Ectodermal cell (in vitro differentiated cells): ENCODE data around the gene RNH1. TPM values are rescaled to one million over a fixed set of nuclear protein-coding genes. Genes with fewer than 3 reads are reported as not detected.

ENCODE experiments used
- H3K27ac ChIP-seq: 2 replicates; pipeline ENCODE4 v1.7.0; 2013; ENCODE audit warnings: mild to moderate bottlenecking, low read depth, low read length; ENCODE audit not compliant: insufficient read depth, poor library complexity, severe bottlenecking
- H3K27me3 ChIP-seq: 2 replicates; pipeline ENCODE4 v1.7.0; 2013; ENCODE audit warnings: mild to moderate bottlenecking, low read length; ENCODE audit not compliant: insufficient read depth, control insufficient read depth, poor library complexity, severe bottlenecking
- H3K36me3 ChIP-seq: one replicate; pipeline ENCODE4 v1.7.0; 2013; ENCODE audit warnings: low read length; ENCODE audit not compliant: control insufficient read depth, insufficient read depth
- H3K4me1 ChIP-seq: one replicate; pipeline ENCODE4 v1.7.0; 2013; ENCODE audit warnings: low read length; ENCODE audit not compliant: control insufficient read depth, insufficient read depth
- H3K4me3 ChIP-seq: 2 replicates; pipeline ENCODE4 v1.7.0; 2013; ENCODE audit warnings: low read depth, low read length, control low read depth; ENCODE audit not compliant: insufficient read depth
- H3K9me3 ChIP-seq: 2 replicates; pipeline ENCODE4 v1.7.0; 2013; ENCODE audit warnings: mild to moderate bottlenecking, low read length, moderate library complexity; ENCODE audit not compliant: control insufficient read depth
- WGBS, 2 experiments: methylation state at CpG; one replicate each; pipeline ENCODE4 v1.1.7; 2013; ENCODE audit warnings: missing lambda C conversion rate in 2 of 2; 5-methylcytosine and 5-hydroxymethylcytosine counted together
- polyA plus RNA-seq, 4 experiments: library from polyadenylated mRNA; stranded (reverse); fragments of 50-300 nt; gene quantifications; one replicate each; pipeline ENCODE4 v1.2.3, GENCODE V29; 2013

The RNH1 gene
- 43.5 TPM for polyA plus RNA-seq (2013, experiment 1 of 4)
- polyA plus RNA-seq (2013, experiment 2 of 4), result 35.6 TPM
- 31.6 TPM for polyA plus RNA-seq (2013, experiment 3 of 4)
- 36.7 TPM for polyA plus RNA-seq (2013, experiment 4 of 4)

- Histone ChIP-seq H3K27ac (peak within 1 kb of the TSS; percentile 92), H3K27me3 (peaks cover 10% of the 10 kb centered on the region), H3K4me1 (peaks cover 11% of the 10 kb centered on the region), H3K36me3 (no peaks in the 10 kb centered on the region), H3K4me3 (peak within 1 kb of the TSS; percentile 64), H3K9me3 (no peaks in the 10 kb centered on the region)
- 0% methylated on average over 93 of the region's 93 CpGs for WGBS, 2 experiments
These were observed at the start of gene RNH1 for GRCh38 chr11:506995-507726. Gene RNH1, minus strand, starts transcription at chr11:507242. Its CDS starts 5,080 bp downstream, at chr11:502162.

GRCh38 chr11:555780-556661, 49.0 kb upstream of the RNH1 start:
- peaks cover 61% of the 10 kb centered on the region for H3K27me3 ChIP-seq

GRCh38 chr11:555227-555779, 48.3 kb upstream of the RNH1 start:
- H3K27me3 ChIP-seq, result peaks cover 61% of the 10 kb centered on the region

More at GRCh38 chr11:555780-556661, 49.0 kb upstream of the RNH1 start:
- peak overlapping the region; percentile 47 for H3K4me3 ChIP-seq
- H3K27ac ChIP-seq, result no peak overlapping the region
- peaks cover 15% of the 10 kb centered on the region for H3K4me1 ChIP-seq
- no peaks in the 10 kb centered on the region for H3K9me3 ChIP-seq
- WGBS, 2 experiments, result 5% methylated on average over 104 of the region's 104 CpGs
- no peaks in the 10 kb centered on the region for H3K36me3 ChIP-seq

GRCh38 chr11:554428-555226, 47.6 kb upstream of the RNH1 start:
- Histone ChIP-seq H3K9me3 (no peaks in the 10 kb centered on the region), H3K36me3 (no peaks in the 10 kb centered on the region), H3K27me3 (peaks cover 55% of the 10 kb centered on the region), H3K4me1 (peaks cover 10% of the 10 kb centered on the region), H3K4me3 (peak overlapping the region; percentile 34), H3K27ac (no peak overlapping the region)
- WGBS, 2 experiments, result 14% methylated on average over 47 to 49 of the region's 60 CpGs

More at GRCh38 chr11:555227-555779, 48.3 kb upstream of the RNH1 start:
- 1% methylated on average over 57 of the region's 57 CpGs for WGBS, 2 experiments
- no peak overlapping the region for H3K27ac ChIP-seq
- no peaks in the 10 kb centered on the region for H3K9me3 ChIP-seq
- no peaks in the 10 kb centered on the region for H3K36me3 ChIP-seq
- H3K4me1 ChIP-seq, result peaks cover 15% of the 10 kb centered on the region
- peak overlapping the region; percentile 47 for H3K4me3 ChIP-seq

- Histone ChIP-seq H3K4me1 (peaks cover 4% of the 10 kb centered on the region), H3K27ac (no peak overlapping the region), H3K36me3 (no peaks in the 10 kb centered on the region), H3K9me3 (no peaks in the 10 kb centered on the region), H3K4me3 (no peak overlapping the region), H3K27me3 (peaks cover 49% of the 10 kb centered on the region)
- WGBS, 2 experiments, result 79 to 86% methylated on average over 11 of the region's 11 CpGs
These were observed 46.9 kb upstream of the RNH1 start for GRCh38 chr11:553988-554340.

- no peaks in the 10 kb centered on the region for H3K36me3 ChIP-seq
- H3K27ac ChIP-seq, result no peak overlapping the region
- H3K4me1 ChIP-seq, result peaks cover 4% of the 10 kb centered on the region
- H3K4me3 ChIP-seq, result no peak overlapping the region
- peaks cover 42% of the 10 kb centered on the region for H3K27me3 ChIP-seq
- no peaks in the 10 kb centered on the region for H3K9me3 ChIP-seq
- WGBS, 2 experiments, result 90 to 91% methylated on average over 27 of the region's 27 CpGs
These were observed 46.3 kb upstream of the RNH1 start for GRCh38 chr11:553083-553987.

GRCh38 chr11:551596-551995, 44.6 kb upstream of the RNH1 start:
- 89 to 90% methylated on average over 12 of the region's 12 CpGs for WGBS, 2 experiments
- Histone ChIP-seq H3K27me3 (peaks cover 25% of the 10 kb centered on the region), H3K4me1 (peaks cover 4% of the 10 kb centered on the region), H3K36me3 (no peaks in the 10 kb centered on the region), H3K9me3 (no peaks in the 10 kb centered on the region), H3K27ac (no peak overlapping the region), H3K4me3 (no peak overlapping the region)

GRCh38 chr11:551131-551530, 44.1 kb upstream of the RNH1 start:
- H3K27me3 ChIP-seq, result peaks cover 20% of the 10 kb centered on the region
- no peak overlapping the region for H3K27ac ChIP-seq
- H3K4me1 ChIP-seq, result peaks cover 4% of the 10 kb centered on the region
- no peaks in the 10 kb centered on the region for H3K9me3 ChIP-seq
- WGBS, 2 experiments, result 90 to 92% methylated on average over 16 of the region's 16 CpGs
- no peaks in the 10 kb centered on the region for H3K36me3 ChIP-seq
- H3K4me3 ChIP-seq, result no peak overlapping the region

- peaks cover 16% of the 10 kb centered on the region for H3K27me3 ChIP-seq
- H3K27ac ChIP-seq, result no peak overlapping the region
- WGBS, 2 experiments, result 87 to 91% methylated on average over 4 to 5 of the region's 5 CpGs
- no peaks in the 10 kb centered on the region for H3K9me3 ChIP-seq
- H3K4me3 ChIP-seq, result no peak overlapping the region
- no peaks in the 10 kb centered on the region for H3K36me3 ChIP-seq
- H3K4me1 ChIP-seq, result peaks cover 4% of the 10 kb centered on the region
These were observed 43.7 kb upstream of the RNH1 start for GRCh38 chr11:550746-551085.
